Cardiac septum (tissue), 1 donor: ENCODE data around the gene TMPRSS5. TPM values are rescaled to one million over a fixed set of nuclear protein-coding genes. Genes with fewer than 3 reads are reported as not detected.

ENCODE experiments used
- DNase-seq: peaks from one replicate; pipeline ENCODE4 v3.0.0-alpha.2; 2020; ENCODE audit warnings: low spot score
- intact Hi-C: fragments of 100-400 bp; cut with DNase I; formaldehyde crosslinking; loops from one replicate; pipeline ENCODE4 v1.14.0; 2022
- total RNA-seq: library from RNA; stranded (reverse); fragmentation: NEBNext Ultra II Directional; extraction: Animal tissue kit (Norgen Biotek cat#: 25700); gene quantifications from one replicate; pipeline ENCODE4 v1.2.1, GENCODE V29; 2021
- donor health status: DM: no; HTN: no; CAD: no.

The TMPRSS5 gene
- total RNA-seq, 1 donor from 2014 or later, result 0.81 TPM

- no peak for DNase-seq
- intact Hi-C loops, result no loop called here
These were observed 63.0 kb downstream of the TMPRSS5 start for GRCh38 chr11:113643006-113643585.

- DNase-seq, result no peak
- intact Hi-C loops, result no loop called here
These were observed 64.0 kb downstream of the TMPRSS5 start for GRCh38 chr11:113642090-113642489.

GRCh38 chr11:113638376-113638775 lies 67.7 kb downstream of the TMPRSS5 start:
- DNase-seq, result no peak
- intact Hi-C loops, result no loop called here

- intact Hi-C loops, result no loop called here
- DNase-seq, result no peak
These were observed 68.5 kb downstream of the TMPRSS5 start for GRCh38 chr11:113637636-113638035.

Other genes starting within 250 kb of the TMPRSS5 start
- not detected for gene DRD2, start 230.9 kb downstream of the TMPRSS5 start, total RNA-seq
- 8.0 TPM for gene ZW10, start 67.4 kb upstream of the TMPRSS5 start, total RNA-seq
- not detected for gene CLDN25, start 73.5 kb upstream of the TMPRSS5 start, total RNA-seq
- gene USP28, start 169.3 kb upstream of the TMPRSS5 start, total RNA-seq, result 139 TPM
- gene HTR3B, start 198.5 kb upstream of the TMPRSS5 start, total RNA-seq, result not detected